WTC11 (cell line): ENCODE results near the gene NCF4. TPM values are rescaled to one million over a fixed set of nuclear protein-coding genes. Genes with fewer than 3 reads are reported as not detected.

ENCODE experiments used
- ATAC-seq: fragments of 200-7000 bp; cut with Tn5 transposase; 2 replicates; pipeline ENCODE4 v1.10.0; 2021; ENCODE audit warnings: mild to moderate bottlenecking, moderate library complexity
- CTCF ChIA-PET: fragments of 300-600 bp; sonication (Branson Sonifier 250); formaldehyde crosslinking; loops from one replicate; lab custom pipeline; 2021; ENCODE audit warnings: antibody characterized with exemption; lab: Charles Lee
- POLR2A ChIA-PET: fragments of 350-600 bp; sonication (Branson Sonifier 250); formaldehyde crosslinking; loops from one replicate; lab custom pipeline; 2021; ENCODE audit warnings: antibody characterized with exemption; lab: Charles Lee
- DNase-seq: peaks from one replicate; pipeline ENCODE4 v3.0.0; 2021; ENCODE audit warnings: low spot score
- H3K27ac Mint-ChIP-seq: 2 replicates; pipeline ENCODE4 v1.8.0; 2021; ENCODE audit warnings: mixed read lengths
- H3K27me3 Mint-ChIP-seq: 2 replicates; pipeline ENCODE4 v1.8.0; 2021; ENCODE audit warnings: low read depth, mild to moderate bottlenecking, moderate library complexity, mixed read lengths
- H3K36me3 Mint-ChIP-seq: 2 replicates; pipeline ENCODE4 v1.8.0; 2021; ENCODE audit warnings: mixed read lengths
- H3K4me1 Mint-ChIP-seq: 2 replicates; pipeline ENCODE4 v1.8.0; 2022; ENCODE audit warnings: mixed read lengths
- H3K4me3 Mint-ChIP-seq: 2 replicates; pipeline ENCODE4 v1.8.0; 2021; ENCODE audit warnings: mild to moderate bottlenecking, moderate library complexity, mixed read lengths
- H3K9me3 Mint-ChIP-seq: 2 replicates; pipeline ENCODE4 v1.8.0; 2021; ENCODE audit warnings: mixed read lengths
- GRHL2 ChIP-seq: fragments of 250-450 bp; sonication (Bioruptor Pico); IDR thresholded peaks from 2 replicates; pipeline ENCODE4 v1.8.0; 2022; ENCODE audit warnings: mild to moderate bottlenecking, moderate library complexity; ENCODE audit not compliant: insufficient replicate concordance, severe bottlenecking
- PRRX2 ChIP-seq: fragments of 250-450 bp; sonication (Bioruptor Pico); IDR thresholded peaks from 2 replicates; pipeline ENCODE4 v1.8.0; 2021; ENCODE audit warnings: mild to moderate bottlenecking
- RELA ChIP-seq: sonication (generic); formaldehyde crosslinking; IDR thresholded peaks from 2 replicates; pipeline ENCODE4 v1.8.1; 2022; ENCODE audit warnings: missing genetic modification reagents, mild to moderate bottlenecking, borderline replicate concordance
- SMAD4 ChIP-seq: sonication (generic); formaldehyde crosslinking; IDR thresholded peaks from 2 replicates; pipeline ENCODE4 v1.8.0; 2022; ENCODE audit warnings: mild to moderate bottlenecking, missing genetic modification reagents
- SOX15 ChIP-seq: fragments of 250-450 bp; sonication (Bioruptor Pico); IDR thresholded peaks from 2 replicates; pipeline ENCODE4 v1.9.0; 2021; ENCODE audit warnings: mild to moderate bottlenecking
- SP1 ChIP-seq: sonication (generic); formaldehyde crosslinking; conservative IDR thresholded peaks from 2 replicates; pipeline ENCODE4 v1.8.1; 2022; ENCODE audit warnings: missing genetic modification reagents
- TCF7 ChIP-seq: sonication (generic); formaldehyde crosslinking; IDR thresholded peaks from 2 replicates; pipeline ENCODE4 v1.8.0; 2022; ENCODE audit warnings: mild to moderate bottlenecking, low read depth, missing genetic modification reagents, moderate library complexity
- ZNF671 ChIP-seq: fragments of 250-450 bp; sonication (Bioruptor Pico); IDR thresholded peaks from 2 replicates; pipeline ENCODE4 v1.8.0; 2021; ENCODE audit warnings: mild to moderate bottlenecking
- total RNA-seq: library from RNA; stranded (reverse); gene quantifications from 3 replicates; pipeline ENCODE4 v1.2.3, GENCODE V29; 2021
- TF ChIP-seq, protein P1 (sequence below): sonication (generic); formaldehyde crosslinking; IDR thresholded peaks from 2 replicates; pipeline ENCODE4 v1.8.0; 2023; ENCODE audit warnings: missing genetic modification reagents
- TF ChIP-seq, protein P2 (sequence below): sonication (generic); formaldehyde crosslinking; IDR thresholded peaks from 2 replicates; pipeline ENCODE4 v1.8.1; 2023; ENCODE audit warnings: mild to moderate bottlenecking, missing genetic modification reagents
- TF ChIP-seq, protein P3 (sequence below): sonication (generic); formaldehyde crosslinking; IDR thresholded peaks from 2 replicates; pipeline ENCODE4 v1.8.1; 2022; ENCODE audit warnings: low read depth, missing genetic modification reagents, borderline replicate concordance
- TF ChIP-seq, protein P4 (sequence below): sonication (generic); formaldehyde crosslinking; IDR thresholded peaks from 2 replicates; pipeline ENCODE4 v1.8.0; 2023; ENCODE audit warnings: missing genetic modification reagents, mild to moderate bottlenecking, borderline replicate concordance

The NCF4 gene
- total RNA-seq, 1 experiment from 2014 or later = not detected

DNA sequence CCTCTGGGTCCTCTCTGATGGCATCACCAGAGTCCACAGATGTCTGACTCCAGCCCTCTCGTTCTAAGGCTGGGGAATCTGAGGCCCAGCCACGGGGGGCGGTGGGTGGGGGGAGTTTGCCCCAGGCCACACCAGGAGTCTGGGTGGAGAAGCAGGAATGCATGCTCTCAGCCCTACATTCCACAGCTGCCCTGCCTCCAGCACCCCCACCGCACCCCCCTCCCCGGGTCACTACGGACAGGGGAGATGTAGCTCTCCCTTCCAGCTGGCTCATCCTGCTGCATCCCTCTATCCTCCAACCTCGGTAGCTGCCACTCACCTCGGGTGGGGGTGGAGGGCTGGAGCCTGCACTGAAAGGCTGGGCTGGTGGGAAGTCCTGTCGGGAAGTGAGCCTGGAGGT lies 41.7 kb upstream of the NCF4 start:
- no peak overlapping the region for H3K4me3 Mint-ChIP-seq
- peaks cover 45% of the 10 kb centered on the region for H3K27me3 Mint-ChIP-seq
- no peaks in the 10 kb centered on the region for H3K36me3 Mint-ChIP-seq
- H3K27ac Mint-ChIP-seq = no peak overlapping the region
- H3K4me1 Mint-ChIP-seq = peaks cover 37% of the 10 kb centered on the region
- ChIA-PET POLR2A (no interaction called here), CTCF (interaction anchor here (1.1 to 3.9 kb wide), 3 partner anchors 37 to 62 kb away, joined by 3 to 17 read pairs (median 10); no protein-coding TSS in a partner anchor)
- DNase-seq (peak; percentile 38), ATAC-seq (no peak)
- no peaks in the 10 kb centered on the region for H3K9me3 Mint-ChIP-seq
- TF ChIP-seq, protein P1, sequence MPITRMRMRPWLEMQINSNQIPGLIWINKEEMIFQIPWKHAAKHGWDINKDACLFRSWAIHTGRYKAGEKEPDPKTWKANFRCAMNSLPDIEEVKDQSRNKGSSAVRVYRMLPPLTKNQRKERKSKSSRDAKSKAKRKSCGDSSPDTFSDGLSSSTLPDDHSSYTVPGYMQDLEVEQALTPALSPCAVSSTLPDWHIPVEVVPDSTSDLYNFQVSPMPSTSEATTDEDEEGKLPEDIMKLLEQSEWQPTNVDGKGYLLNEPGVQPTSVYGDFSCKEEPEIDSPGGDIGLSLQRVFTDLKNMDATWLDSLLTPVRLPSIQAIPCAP (CRISPR knock-in tag) = no peak
- TF ChIP-seq TCF7 (CRISPR knock-in tag) (no peak), SMAD4 (no peak), GRHL2 (CRISPR knock-in tag) (no peak), ZNF671 (CRISPR knock-in tag) (no peak), RELA (CRISPR knock-in tag) (no peak)
- TF ChIP-seq, protein P2, sequence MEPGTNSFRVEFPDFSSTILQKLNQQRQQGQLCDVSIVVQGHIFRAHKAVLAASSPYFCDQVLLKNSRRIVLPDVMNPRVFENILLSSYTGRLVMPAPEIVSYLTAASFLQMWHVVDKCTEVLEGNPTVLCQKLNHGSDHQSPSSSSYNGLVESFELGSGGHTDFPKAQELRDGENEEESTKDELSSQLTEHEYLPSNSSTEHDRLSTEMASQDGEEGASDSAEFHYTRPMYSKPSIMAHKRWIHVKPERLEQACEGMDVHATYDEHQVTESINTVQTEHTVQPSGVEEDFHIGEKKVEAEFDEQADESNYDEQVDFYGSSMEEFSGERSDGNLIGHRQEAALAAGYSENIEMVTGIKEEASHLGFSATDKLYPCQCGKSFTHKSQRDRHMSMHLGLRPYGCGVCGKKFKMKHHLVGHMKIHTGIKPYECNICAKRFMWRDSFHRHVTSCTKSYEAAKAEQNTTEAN (CRISPR knock-in tag) = no peak

- ChIA-PET POLR2A (no interaction called here), CTCF (interaction anchor here (0.6 to 2.1 kb wide), 2 partner anchors 33 to 1112 kb away, joined by 3 to 7 read pairs; no protein-coding TSS in a partner anchor)
- peak; percentile 59 for ATAC-seq
- H3K9me3 Mint-ChIP-seq = no peaks in the 10 kb centered on the region
- peaks cover 14% of the 10 kb centered on the region for H3K27me3 Mint-ChIP-seq
- H3K4me3 Mint-ChIP-seq = no peak overlapping the region
- no peak for TF ChIP-seq SOX15 (CRISPR knock-in tag)
- 0 out of 2 replicates have a peak, but pooled peaks have one; percentile 14 for TF ChIP-seq SP1 (CRISPR knock-in tag)
- TF ChIP-seq, protein P3, sequence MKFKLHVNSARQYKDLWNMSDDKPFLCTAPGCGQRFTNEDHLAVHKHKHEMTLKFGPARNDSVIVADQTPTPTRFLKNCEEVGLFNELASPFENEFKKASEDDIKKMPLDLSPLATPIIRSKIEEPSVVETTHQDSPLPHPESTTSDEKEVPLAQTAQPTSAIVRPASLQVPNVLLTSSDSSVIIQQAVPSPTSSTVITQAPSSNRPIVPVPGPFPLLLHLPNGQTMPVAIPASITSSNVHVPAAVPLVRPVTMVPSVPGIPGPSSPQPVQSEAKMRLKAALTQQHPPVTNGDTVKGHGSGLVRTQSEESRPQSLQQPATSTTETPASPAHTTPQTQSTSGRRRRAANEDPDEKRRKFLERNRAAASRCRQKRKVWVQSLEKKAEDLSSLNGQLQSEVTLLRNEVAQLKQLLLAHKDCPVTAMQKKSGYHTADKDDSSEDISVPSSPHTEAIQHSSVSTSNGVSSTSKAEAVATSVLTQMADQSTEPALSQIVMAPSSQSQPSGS (CRISPR knock-in tag) = no peak
- TF ChIP-seq, all 79 proteins: peak for 1
- Mint-ChIP-seq H3K36me3 (no peaks in the 10 kb centered on the region), H3K4me1 (peaks cover 27% of the 10 kb centered on the region), H3K27ac (peak overlapping the region; percentile 63; the same call in 1 of the 2 replicates)
- DNase-seq = no peak
Measured at GRCh38 chr22:36822581-36822980, 38.2 kb upstream of the NCF4 start.

- Mint-ChIP-seq H3K27ac (peak overlapping the region; percentile 63), H3K4me3 (no peak overlapping the region), H3K9me3 (no peaks in the 10 kb centered on the region), H3K36me3 (no peaks in the 10 kb centered on the region), H3K27me3 (peaks cover 7% of the 10 kb centered on the region), H3K4me1 (peaks cover 21% of the 10 kb centered on the region)
- no peak for TF ChIP-seq PRRX2 (CRISPR knock-in tag)
- TF ChIP-seq, protein P4, sequence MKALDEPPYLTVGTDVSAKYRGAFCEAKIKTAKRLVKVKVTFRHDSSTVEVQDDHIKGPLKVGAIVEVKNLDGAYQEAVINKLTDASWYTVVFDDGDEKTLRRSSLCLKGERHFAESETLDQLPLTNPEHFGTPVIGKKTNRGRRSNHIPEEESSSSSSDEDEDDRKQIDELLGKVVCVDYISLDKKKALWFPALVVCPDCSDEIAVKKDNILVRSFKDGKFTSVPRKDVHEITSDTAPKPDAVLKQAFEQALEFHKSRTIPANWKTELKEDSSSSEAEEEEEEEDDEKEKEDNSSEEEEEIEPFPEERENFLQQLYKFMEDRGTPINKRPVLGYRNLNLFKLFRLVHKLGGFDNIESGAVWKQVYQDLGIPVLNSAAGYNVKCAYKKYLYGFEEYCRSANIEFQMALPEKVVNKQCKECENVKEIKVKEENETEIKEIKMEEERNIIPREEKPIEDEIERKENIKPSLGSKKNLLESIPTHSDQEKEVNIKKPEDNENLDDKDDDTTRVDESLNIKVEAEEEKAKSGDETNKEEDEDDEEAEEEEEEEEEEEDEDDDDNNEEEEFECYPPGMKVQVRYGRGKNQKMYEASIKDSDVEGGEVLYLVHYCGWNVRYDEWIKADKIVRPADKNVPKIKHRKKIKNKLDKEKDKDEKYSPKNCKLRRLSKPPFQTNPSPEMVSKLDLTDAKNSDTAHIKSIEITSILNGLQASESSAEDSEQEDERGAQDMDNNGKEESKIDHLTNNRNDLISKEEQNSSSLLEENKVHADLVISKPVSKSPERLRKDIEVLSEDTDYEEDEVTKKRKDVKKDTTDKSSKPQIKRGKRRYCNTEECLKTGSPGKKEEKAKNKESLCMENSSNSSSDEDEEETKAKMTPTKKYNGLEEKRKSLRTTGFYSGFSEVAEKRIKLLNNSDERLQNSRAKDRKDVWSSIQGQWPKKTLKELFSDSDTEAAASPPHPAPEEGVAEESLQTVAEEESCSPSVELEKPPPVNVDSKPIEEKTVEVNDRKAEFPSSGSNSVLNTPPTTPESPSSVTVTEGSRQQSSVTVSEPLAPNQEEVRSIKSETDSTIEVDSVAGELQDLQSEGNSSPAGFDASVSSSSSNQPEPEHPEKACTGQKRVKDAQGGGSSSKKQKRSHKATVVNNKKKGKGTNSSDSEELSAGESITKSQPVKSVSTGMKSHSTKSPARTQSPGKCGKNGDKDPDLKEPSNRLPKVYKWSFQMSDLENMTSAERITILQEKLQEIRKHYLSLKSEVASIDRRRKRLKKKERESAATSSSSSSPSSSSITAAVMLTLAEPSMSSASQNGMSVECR (CRISPR knock-in tag) = no peak
- ATAC-seq (peak; percentile 69), DNase-seq (peak; percentile 18)
- ChIA-PET CTCF (interaction anchor here (2.1 kb wide), 1 partner anchor 33 kb away, joined by 7 read pairs; no protein-coding TSS in a partner anchor), POLR2A (no interaction called here)
Measured at GRCh38 chr22:36823186-36823839, 37.5 kb upstream of the NCF4 start.
